ENCODE measurements around the gene PDCD6IP.

DNA sequence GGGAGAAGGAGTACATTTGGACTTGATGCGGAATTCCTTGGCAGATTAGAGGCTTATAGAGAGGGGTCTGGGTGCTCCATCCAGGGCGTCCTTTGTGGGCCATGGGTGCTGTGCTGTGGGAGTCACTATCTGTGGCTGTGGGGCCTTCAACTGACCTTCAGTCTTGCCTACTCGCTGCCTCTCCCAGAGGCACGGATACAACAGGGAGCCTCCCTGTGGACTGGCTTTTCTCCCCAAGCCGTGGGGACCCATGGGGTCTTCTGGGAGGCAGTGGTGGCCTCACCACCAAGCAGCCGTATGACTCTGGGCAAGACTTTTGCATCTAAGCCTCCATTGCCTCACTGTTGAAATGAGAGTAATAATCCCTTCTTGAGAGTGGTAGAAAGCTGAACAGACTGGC, 83.9 kb downstream of the PDCD6IP start:
- TF ChIP-seq YY1 (IDR thresholded peaks at IDR 0.05; ENCODE audit: insufficient read depth, insufficient read length) = no peak
- no peak for TF ChIP-seq ZNF274 (IDR thresholded peaks at IDR 0.05; ENCODE audit: low read depth, low read length)

Data from NT2/D1 (cell line).